HG03139 (cell line): Measurements from ENCODE around the gene BCAR3.

Experiments
- ATAC-seq: cut with Tn5 transposase; IDR thresholded peaks from one replicate; pipeline ENCODE4 v1.9.1; 2021; ENCODE audit not compliant: unreplicated experiment

The BCAR3 gene

GRCh38 chr1:93617670-93618499 is 63.8 kb downstream of the BCAR3 start:
- ATAC-seq: no peak

GRCh38 chr1:93616996-93617669 is 64.5 kb downstream of the BCAR3 start:
- no peak for ATAC-seq

GRCh38 chr1:93616221-93616995 is 65.2 kb downstream of the BCAR3 start:
- no peak for ATAC-seq

GRCh38 chr1:93615582-93616150 is 66.0 kb downstream of the BCAR3 start:
- peak; percentile 66 for ATAC-seq

GRCh38 chr1:93614986-93615581 is 66.6 kb downstream of the BCAR3 start:
- peak; percentile 35 for ATAC-seq

GRCh38 chr1:93614541-93614940 is 67.1 kb downstream of the BCAR3 start:
- ATAC-seq: no peak

- no peak for ATAC-seq
Measured at GRCh38 chr1:93613898-93614297, 67.7 kb downstream of the BCAR3 start.

- no peak for ATAC-seq
Measured at GRCh38 chr1:93612510-93612909, 69.1 kb downstream of the BCAR3 start.

GRCh38 chr1:93611668-93612067 is 70.0 kb downstream of the BCAR3 start:
- no peak for ATAC-seq

GRCh38 chr1:93609536-93609935 is 72.1 kb downstream of the BCAR3 start:
- no peak for ATAC-seq

GRCh38 chr1:93608187-93609109 is 73.2 kb downstream of the BCAR3 start:
- ATAC-seq: peak; percentile 17

- ATAC-seq: peak; percentile 91
Measured at GRCh38 chr1:93607814-93608186, 73.8 kb downstream of the BCAR3 start.

GRCh38 chr1:93605812-93606512 is 75.7 kb downstream of the BCAR3 start:
- ATAC-seq: no peak

GRCh38 chr1:93605026-93605568 is 76.5 kb downstream of the BCAR3 start:
- no peak for ATAC-seq

GRCh38 chr1:93604411-93604810 is 77.2 kb downstream of the BCAR3 start:
- ATAC-seq: no peak

- no peak for ATAC-seq
Measured at GRCh38 chr1:93603601-93604000, 78.0 kb downstream of the BCAR3 start.

GRCh38 chr1:93603106-93603505 is 78.5 kb downstream of the BCAR3 start:
- ATAC-seq: no peak

GRCh38 chr1:93602101-93602500 is 79.5 kb downstream of the BCAR3 start:
- ATAC-seq: no peak

GRCh38 chr1:93601686-93602085 is 80.0 kb downstream of the BCAR3 start:
- ATAC-seq: no peak
